ENCODE data around the gene VPS51. TPM values are rescaled to one million over a fixed set of nuclear protein-coding genes. Genes with fewer than 3 reads are reported as not detected.

The VPS51 gene
- polyA plus RNA-seq, 1 donor (not counting 4 experiments of a cell fraction or from before 2014, with no cell fraction given) = 43.1 TPM

GRCh38 chr11:65116370-65117205 is 20.6 kb downstream of the VPS51 start:
- dilution Hi-C loops (cut with MboI; ENCODE audit: extremely low pct_ligation_motif_present, low sequenced_read_pairs) = no loop called here
- Histone ChIP-seq H3K4me3 (ENCODE audit: control insufficient read depth in 2 of 3, extremely low read depth in 1 of 3, insufficient read depth in 2 of 3, low read depth in 1 of 3, low read length in 3 of 3) (peak overlapping the region; percentile 63 to 82 (median 76)), H3K9ac (ENCODE audit: control insufficient read depth, extremely low read depth, insufficient read depth, low read length) (peak overlapping the region; percentile 89), H3K27ac (ENCODE audit: control insufficient read depth, insufficient read depth, low read length) (peak overlapping the region; percentile 82), H3K9me3 (ENCODE audit: control insufficient read depth, low read depth, low read length) (no peaks in the 10 kb centered on the region), H3K79me2 (ENCODE audit: control insufficient read depth, insufficient read depth, low read length) (peaks cover 39% of the 10 kb centered on the region), H3K36me3 (ENCODE audit: control insufficient read depth in 2 of 2, extremely low read depth in 1 of 2, insufficient read depth in 2 of 2, low read length in 2 of 2) (peaks cover 17 to 33% of the 10 kb centered on the region in 2 experiments), H3K9me1 (ENCODE audit: control insufficient read depth, extremely low read depth, insufficient read depth, low read length) (peaks cover 2% of the 10 kb centered on the region), H2AFZ (ENCODE audit: control insufficient read depth, low read length) (no peak overlapping the region), H3K27me3 (ENCODE audit: control insufficient read depth, extremely low read depth, insufficient read depth, low read length) (no peaks in the 10 kb centered on the region), H4K20me1 (ENCODE audit: control insufficient read depth, extremely low read depth, insufficient read depth, low read length) (no peaks in the 10 kb centered on the region), H3K4me2 (ENCODE audit: control insufficient read depth, extremely low read depth, insufficient read depth, low read depth, low read length) (peak overlapping the region; percentile 78), H3K4me1 (ENCODE audit: control insufficient read depth, extremely low read depth, insufficient read depth, low read length) (peaks cover 40% of the 10 kb centered on the region)
- FAIRE-seq = no peak
- TF ChIP-seq CTCF (optimal IDR thresholded peaks at IDR 0.05 in 1 of 3, IDR thresholded peaks at IDR 0.05 in 1 of 3, conservative IDR thresholded peaks at IDR 0.05 in 1 of 3; ENCODE audit: extremely low read depth in 1 of 3, insufficient read depth in 2 of 3, low read length in 3 of 3) (no peak), EZH2 (IDR thresholded peaks at IDR 0.05; ENCODE audit: low read length) (no peak)
- no peak for DNase-seq (ENCODE audit: low read depth, low spot score)

GRCh38 chr11:65117206-65118096 is 21.4 kb downstream of the VPS51 start, which contains the start of gene ZNHIT2:
Gene ZNHIT2, minus strand, starts transcription at chr11:65117701. Its CDS starts 48 bp downstream, at chr11:65117653.
- peaks cover 44% of the 10 kb centered on the region for H3K79me2 ChIP-seq (ENCODE audit: control insufficient read depth, insufficient read depth, low read length)

More at GRCh38 chr11:65117206-65118096, 21.4 kb downstream of the VPS51 start, which contains the start of gene ZNHIT2:
- peaks cover 2% of the 10 kb centered on the region for H3K9me1 ChIP-seq (ENCODE audit: control insufficient read depth, extremely low read depth, insufficient read depth, low read length)
- peaks cover 35% of the 10 kb centered on the region for H3K4me1 ChIP-seq (ENCODE audit: control insufficient read depth, extremely low read depth, insufficient read depth, low read length)
- no peaks in the 10 kb centered on the region for H4K20me1 ChIP-seq (ENCODE audit: control insufficient read depth, extremely low read depth, insufficient read depth, low read length)
- peak within 1 kb of the TSS; percentile 82 for H3K27ac ChIP-seq (ENCODE audit: control insufficient read depth, insufficient read depth, low read length)
- dilution Hi-C loops (cut with MboI; ENCODE audit: extremely low pct_ligation_motif_present, low sequenced_read_pairs) = no loop called here
- TF ChIP-seq CTCF (optimal IDR thresholded peaks at IDR 0.05 in 1 of 3, IDR thresholded peaks at IDR 0.05 in 1 of 3, conservative IDR thresholded peaks at IDR 0.05 in 1 of 3; ENCODE audit: extremely low read depth in 1 of 3, insufficient read depth in 2 of 3, low read length in 3 of 3) (peak; percentile 90 to 94 (median 93)), EZH2 (IDR thresholded peaks at IDR 0.05; ENCODE audit: low read length) (no peak)
- peak within 1 kb of the TSS; percentile 89 for H3K9ac ChIP-seq (ENCODE audit: control insufficient read depth, extremely low read depth, insufficient read depth, low read length)
- H3K36me3 ChIP-seq (ENCODE audit: control insufficient read depth in 2 of 2, extremely low read depth in 1 of 2, insufficient read depth in 2 of 2, low read length in 2 of 2) = peaks cover 17 to 33% of the 10 kb centered on the region in 2 experiments
- H3K27me3 ChIP-seq (ENCODE audit: control insufficient read depth, extremely low read depth, insufficient read depth, low read length) = no peaks in the 10 kb centered on the region
- H2AFZ ChIP-seq (ENCODE audit: control insufficient read depth, low read length) = no peak within 1 kb of the TSS
- peak within 1 kb of the TSS; percentile 63 to 82 (median 76) for H3K4me3 ChIP-seq (ENCODE audit: control insufficient read depth in 2 of 3, extremely low read depth in 1 of 3, insufficient read depth in 2 of 3, low read depth in 1 of 3, low read length in 3 of 3)
- peak; percentile 44 for FAIRE-seq
- peak; percentile 91 for DNase-seq (ENCODE audit: low read depth, low spot score)
- peak within 1 kb of the TSS; percentile 78 for H3K4me2 ChIP-seq (ENCODE audit: control insufficient read depth, extremely low read depth, insufficient read depth, low read depth, low read length)
- H3K9me3 ChIP-seq (ENCODE audit: control insufficient read depth, low read depth, low read length) = no peaks in the 10 kb centered on the region
